ENCODE data around the gene PRSS37. TPM values are rescaled to one million over a fixed set of nuclear protein-coding genes. Genes with fewer than 3 reads are reported as not detected.

The PRSS37 gene
- total RNA-seq, 1 experiment from 2014 or later: not detected

DNA sequence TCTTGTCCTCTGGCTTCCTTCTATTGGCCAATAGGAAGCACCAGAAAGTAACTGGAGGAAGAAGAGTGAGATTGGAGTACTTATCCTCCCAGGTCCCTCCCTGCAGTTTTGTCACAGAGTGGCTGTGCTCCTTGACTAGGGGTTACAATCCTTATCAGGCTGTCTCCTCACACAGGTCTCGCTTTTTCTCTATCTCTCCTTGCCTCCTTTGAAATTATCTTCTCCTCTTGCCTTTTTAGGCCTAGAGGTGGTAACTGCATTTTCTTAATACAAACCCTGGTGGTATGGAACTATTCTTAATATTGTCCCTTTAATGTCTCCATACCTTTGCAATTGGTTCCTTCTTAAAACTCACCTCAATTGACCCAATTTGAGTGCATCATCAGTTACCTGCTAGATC lies 2.7 kb downstream of the PRSS37 start:
- BruUV-seq (replicated peaks): no TSS peak

More for the DNA sequence above, 2.7 kb downstream of the PRSS37 start:
- DNase-seq (ENCODE audit: low read depth, low spot score): no peak
- Histone ChIP-seq H3K9me3 (ENCODE audit: control insufficient read depth in 1 of 2, insufficient read depth in 1 of 2, low read depth in 1 of 2, low read length in 2 of 2) (no peaks in the 10 kb centered on the region), H3K9ac (ENCODE audit: low read length) (no peak overlapping the region), H4K20me1 (ENCODE audit: insufficient read depth) (no peaks in the 10 kb centered on the region), H3K79me2 (ENCODE audit: insufficient read depth, low read length) (no peaks in the 10 kb centered on the region), H3K4me3 (replicated peaks in 1 of 2; ENCODE audit: low read depth in 1 of 2, low read length in 2 of 2) (no peak overlapping the region), H3K4me2 (ENCODE audit: low read length) (no peak overlapping the region), H3K27ac (ENCODE audit: low read depth, low read length) (no peak overlapping the region), H3K27me3 (ENCODE audit: insufficient read depth, low read length) (no peaks in the 10 kb centered on the region), H3K36me3 (ENCODE audit: control insufficient read depth in 1 of 2, insufficient read depth in 2 of 2, low read length in 2 of 2) (no peaks in the 10 kb centered on the region), H3K4me1 (ENCODE audit: control insufficient read depth in 1 of 2, insufficient read depth in 2 of 2, low read length in 2 of 2) (no peaks in the 10 kb centered on the region; a peak in 1 of 4 replicates), H2AFZ (ENCODE audit: low read depth, low read length, poor library complexity, severe bottlenecking) (no peak overlapping the region), H3K9me2 (ENCODE audit: insufficient read depth) (no peaks in the 10 kb centered on the region)
- intact Hi-C loops (cut with micrococcal nuclease): no loop called here
- no peak for ATAC-seq
- TF ChIP-seq EZH2phosphoT487 (IDR thresholded peaks at IDR 0.05; ENCODE audit: borderline replicate concordance): no peak
- TF ChIP-seq FOSL1 (IDR thresholded peaks at IDR 0.05; ENCODE audit: low read depth): no peak
- no peak for TF ChIP-seq RAD21 (IDR thresholded peaks at IDR 0.05; ENCODE audit: low read depth)
- no peak for TF ChIP-seq SIN3A (IDR thresholded peaks at IDR 0.05; ENCODE audit: low read depth)
- TF ChIP-seq SP1 (IDR thresholded peaks at IDR 0.05; ENCODE audit: low read depth): no peak
- no peak for TF ChIP-seq POLR2A (IDR thresholded peaks at IDR 0.05; ENCODE audit: borderline replicate concordance, extremely low read depth, insufficient read depth, insufficient read length)
- TF ChIP-seq, protein P1, sequence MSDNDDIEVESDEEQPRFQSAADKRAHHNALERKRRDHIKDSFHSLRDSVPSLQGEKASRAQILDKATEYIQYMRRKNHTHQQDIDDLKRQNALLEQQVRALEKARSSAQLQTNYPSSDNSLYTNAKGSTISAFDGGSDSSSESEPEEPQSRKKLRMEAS (IDR thresholded peaks at IDR 0.05): no peak
- TF ChIP-seq, protein P2, sequence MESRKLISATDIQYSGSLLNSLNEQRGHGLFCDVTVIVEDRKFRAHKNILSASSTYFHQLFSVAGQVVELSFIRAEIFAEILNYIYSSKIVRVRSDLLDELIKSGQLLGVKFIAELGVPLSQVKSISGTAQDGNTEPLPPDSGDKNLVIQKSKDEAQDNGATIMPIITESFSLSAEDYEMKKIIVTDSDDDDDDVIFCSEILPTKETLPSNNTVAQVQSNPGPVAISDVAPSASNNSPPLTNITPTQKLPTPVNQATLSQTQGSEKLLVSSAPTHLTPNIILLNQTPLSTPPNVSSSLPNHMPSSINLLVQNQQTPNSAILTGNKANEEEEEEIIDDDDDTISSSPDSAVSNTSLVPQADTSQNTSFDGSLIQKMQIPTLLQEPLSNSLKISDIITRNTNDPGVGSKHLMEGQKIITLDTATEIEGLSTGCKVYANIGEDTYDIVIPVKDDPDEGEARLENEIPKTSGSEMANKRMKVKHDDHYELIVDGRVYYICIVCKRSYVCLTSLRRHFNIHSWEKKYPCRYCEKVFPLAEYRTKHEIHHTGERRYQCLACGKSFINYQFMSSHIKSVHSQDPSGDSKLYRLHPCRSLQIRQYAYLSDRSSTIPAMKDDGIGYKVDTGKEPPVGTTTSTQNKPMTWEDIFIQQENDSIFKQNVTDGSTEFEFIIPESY (IDR thresholded peaks at IDR 0.05; ENCODE audit: extremely low read depth, insufficient replicate concordance, low read length): no peak
- TF ChIP-seq ZNF274 (IDR thresholded peaks at IDR 0.05; ENCODE audit: low read depth, low read length): no peak
- no peak for TF ChIP-seq CEBPB (IDR thresholded peaks at IDR 0.05; ENCODE audit: low read depth)
- TF ChIP-seq ELF1 (IDR thresholded peaks at IDR 0.05; ENCODE audit: borderline replicate concordance, low read depth): no peak
- no peak for TF ChIP-seq EZH2 (IDR thresholded peaks at IDR 0.05)
- no peak for TF ChIP-seq POLR2AphosphoS5 (IDR thresholded peaks at IDR 0.05; ENCODE audit: low read depth, low read length)
- TF ChIP-seq, protein P3, sequence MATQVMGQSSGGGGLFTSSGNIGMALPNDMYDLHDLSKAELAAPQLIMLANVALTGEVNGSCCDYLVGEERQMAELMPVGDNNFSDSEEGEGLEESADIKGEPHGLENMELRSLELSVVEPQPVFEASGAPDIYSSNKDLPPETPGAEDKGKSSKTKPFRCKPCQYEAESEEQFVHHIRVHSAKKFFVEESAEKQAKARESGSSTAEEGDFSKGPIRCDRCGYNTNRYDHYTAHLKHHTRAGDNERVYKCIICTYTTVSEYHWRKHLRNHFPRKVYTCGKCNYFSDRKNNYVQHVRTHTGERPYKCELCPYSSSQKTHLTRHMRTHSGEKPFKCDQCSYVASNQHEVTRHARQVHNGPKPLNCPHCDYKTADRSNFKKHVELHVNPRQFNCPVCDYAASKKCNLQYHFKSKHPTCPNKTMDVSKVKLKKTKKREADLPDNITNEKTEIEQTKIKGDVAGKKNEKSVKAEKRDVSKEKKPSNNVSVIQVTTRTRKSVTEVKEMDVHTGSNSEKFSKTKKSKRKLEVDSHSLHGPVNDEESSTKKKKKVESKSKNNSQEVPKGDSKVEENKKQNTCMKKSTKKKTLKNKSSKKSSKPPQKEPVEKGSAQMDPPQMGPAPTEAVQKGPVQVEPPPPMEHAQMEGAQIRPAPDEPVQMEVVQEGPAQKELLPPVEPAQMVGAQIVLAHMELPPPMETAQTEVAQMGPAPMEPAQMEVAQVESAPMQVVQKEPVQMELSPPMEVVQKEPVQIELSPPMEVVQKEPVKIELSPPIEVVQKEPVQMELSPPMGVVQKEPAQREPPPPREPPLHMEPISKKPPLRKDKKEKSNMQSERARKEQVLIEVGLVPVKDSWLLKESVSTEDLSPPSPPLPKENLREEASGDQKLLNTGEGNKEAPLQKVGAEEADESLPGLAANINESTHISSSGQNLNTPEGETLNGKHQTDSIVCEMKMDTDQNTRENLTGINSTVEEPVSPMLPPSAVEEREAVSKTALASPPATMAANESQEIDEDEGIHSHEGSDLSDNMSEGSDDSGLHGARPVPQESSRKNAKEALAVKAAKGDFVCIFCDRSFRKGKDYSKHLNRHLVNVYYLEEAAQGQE (IDR thresholded peaks at IDR 0.05; ENCODE audit: low read depth): no peak
- TF ChIP-seq, protein P4, sequence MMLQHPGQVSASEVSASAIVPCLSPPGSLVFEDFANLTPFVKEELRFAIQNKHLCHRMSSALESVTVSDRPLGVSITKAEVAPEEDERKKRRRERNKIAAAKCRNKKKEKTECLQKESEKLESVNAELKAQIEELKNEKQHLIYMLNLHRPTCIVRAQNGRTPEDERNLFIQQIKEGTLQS (IDR thresholded peaks at IDR 0.05): no peak
- POLR2A ChIA-PET: no interaction called here
- RAD21 ChIA-PET (ENCODE audit: low non-redundant PET in 1 of 2, low total read pairs in 2 of 2, uncharacterized antibody in 2 of 2, unreplicated experiment in 2 of 2): no interaction called here
- CTCF ChIA-PET: no interaction called here

All from HCT116 (cell line).